Immature natural killer cell (primary cell): ENCODE results near the gene C11orf24. TPM values are rescaled to one million over a fixed set of nuclear protein-coding genes. Genes with fewer than 3 reads are reported as not detected.

Experiments used
- DNase-seq, 3 donors: peaks; one replicate each; pipeline ENCODE4 v3.0.0; 2022; ENCODE audit warnings: mixed read lengths in 1 of 3
- H3K27ac Mint-ChIP-seq, 6 donors: one replicate each; pipeline ENCODE4 v1.8.0; 2020; ENCODE audit warnings: mixed read lengths in 6 of 6, mild to moderate bottlenecking in 5 of 6, inconsistent platforms in 4 of 6, moderate library complexity in 3 of 6
- H3K27me3 Mint-ChIP-seq, 3 donors: one replicate each; pipeline ENCODE4 v1.8.0; 2020 to 2021; ENCODE audit warnings: low read depth in 3 of 3, mild to moderate bottlenecking in 3 of 3, mixed read lengths in 3 of 3, moderate library complexity in 3 of 3, inconsistent platforms in 1 of 3
- H3K36me3 Mint-ChIP-seq, 3 donors: one replicate each; pipeline ENCODE4 v1.8.0; 2020; ENCODE audit warnings: mixed read lengths in 3 of 3, inconsistent platforms in 2 of 3, mild to moderate bottlenecking in 2 of 3
- H3K4me1 Mint-ChIP-seq, 2 donors: one replicate each; pipeline ENCODE4 v1.8.0; 2020; ENCODE audit warnings: inconsistent platforms in 2 of 2, mild to moderate bottlenecking in 2 of 2, mixed read lengths in 2 of 2, moderate library complexity in 1 of 2
- H3K4me3 Mint-ChIP-seq, 5 donors: one replicate each; pipeline ENCODE4 v1.8.0; 2020; ENCODE audit warnings: mild to moderate bottlenecking in 5 of 5, mixed read lengths in 5 of 5, inconsistent platforms in 3 of 5, moderate library complexity in 3 of 5
- H3K9me3 Mint-ChIP-seq, 6 donors: one replicate each; pipeline ENCODE4 v1.8.0; 2020; ENCODE audit warnings: mild to moderate bottlenecking in 6 of 6, mixed read lengths in 6 of 6, inconsistent platforms in 4 of 6, moderate library complexity in 3 of 6
- polyA plus RNA-seq, 3 donors: library from polyadenylated mRNA; unstranded; fragments of 300-500 nt; fragmentation: Illumina TruSeq; gene quantifications; one replicate each; pipeline ENCODE4 v1.2.3, GENCODE V29; 2021

The C11orf24 gene
- polyA plus RNA-seq, 3 donors from 2014 or later, result 10.4 to 27.1 (median 12.6) TPM

- Mint-ChIP-seq H3K4me3 (no peak overlapping the region), H3K27me3 (peaks cover 0 to 14% (median 6%) of the 10 kb centered on the region in 3 donors), H3K27ac (no peak overlapping the region), H3K4me1 (no peaks in the 10 kb centered on the region), H3K36me3 (peaks cover 0 to 4% (median 0%) of the 10 kb centered on the region in 3 donors), H3K9me3 (peaks cover 0 to 12% (median 2%) of the 10 kb centered on the region in 6 donors)
- no peak for DNase-seq
Measured at GRCh38 chr11:68226421-68226820, 45.4 kb downstream of the C11orf24 start.

DNA sequence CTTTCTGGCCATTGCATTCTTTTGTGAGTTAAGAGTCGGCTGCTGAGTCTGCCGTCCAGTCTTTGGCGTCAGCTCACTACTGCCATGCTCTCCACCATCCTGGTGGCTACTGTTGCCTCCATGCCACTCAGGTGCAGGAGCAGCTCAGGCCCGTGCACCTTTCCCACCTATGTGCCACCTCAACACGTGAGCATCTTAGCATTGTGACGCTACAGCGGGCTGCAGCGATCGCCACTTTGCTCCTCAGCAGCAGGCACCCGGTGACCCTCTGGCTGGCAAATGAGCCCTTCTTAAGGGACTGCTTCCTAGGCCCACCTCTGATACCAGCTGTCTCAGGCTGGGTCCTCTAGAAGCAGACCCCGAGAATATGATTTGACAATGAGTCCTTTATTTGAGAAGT lies 47.2 kb downstream of the C11orf24 start:
- Mint-ChIP-seq H3K27me3 (peaks cover 0 to 17% (median 4%) of the 10 kb centered on the region in 3 donors), H3K4me3 (no peak overlapping the region), H3K4me1 (no peaks in the 10 kb centered on the region), H3K9me3 (peaks cover 0 to 6% (median 0%) of the 10 kb centered on the region in 6 donors), H3K36me3 (no peaks in the 10 kb centered on the region), H3K27ac (no peak overlapping the region)
- DNase-seq, result no peak

DNA sequence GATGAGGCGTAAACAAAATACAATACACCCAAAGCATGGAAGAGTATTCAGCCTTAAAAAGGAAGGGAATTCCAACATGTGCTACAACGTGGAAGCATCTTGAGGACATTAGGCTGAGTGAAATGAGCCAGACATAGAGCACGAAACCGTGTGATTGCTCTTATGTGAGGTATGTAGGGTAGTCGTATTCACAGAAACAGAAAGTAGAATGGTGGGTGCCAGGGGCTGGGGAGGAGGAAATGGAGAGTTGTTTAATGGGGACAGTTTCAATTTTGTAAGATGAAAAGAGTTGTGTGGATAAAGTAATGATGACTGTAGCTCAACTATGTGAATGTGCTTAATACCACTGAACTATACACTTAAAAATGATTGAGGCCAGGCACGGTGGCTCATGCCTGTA lies 48.5 kb downstream of the C11orf24 start:
- Mint-ChIP-seq H3K27me3 (peaks cover 0 to 11% (median 4%) of the 10 kb centered on the region in 3 donors), H3K9me3 (no peaks in the 10 kb centered on the region), H3K4me1 (no peaks in the 10 kb centered on the region), H3K4me3 (peak overlapping the region in 1 of 5 donors; percentile 38), H3K36me3 (no peaks in the 10 kb centered on the region), H3K27ac (no peak overlapping the region)
- DNase-seq, result no peak

- no peak for DNase-seq
- Mint-ChIP-seq H3K9me3 (no peaks in the 10 kb centered on the region), H3K4me3 (no peak overlapping the region), H3K27me3 (peaks cover 0 to 12% (median 10%) of the 10 kb centered on the region in 3 donors), H3K4me1 (no peaks in the 10 kb centered on the region), H3K27ac (no peak overlapping the region), H3K36me3 (no peaks in the 10 kb centered on the region)
Measured at GRCh38 chr11:68221406-68221805, 50.4 kb downstream of the C11orf24 start.

- Mint-ChIP-seq H3K4me1 (peaks cover 12 to 19% of the 10 kb centered on the region in 2 donors), H3K36me3 (no peaks in the 10 kb centered on the region), H3K4me3 (no peak overlapping the region), H3K9me3 (no peaks in the 10 kb centered on the region), H3K27me3 (peaks cover 26 to 48% (median 41%) of the 10 kb centered on the region in 3 donors), H3K27ac (no peak overlapping the region)
- no peak for DNase-seq
Measured at GRCh38 chr11:68216171-68216938, 55.4 kb downstream of the C11orf24 start.

DNA sequence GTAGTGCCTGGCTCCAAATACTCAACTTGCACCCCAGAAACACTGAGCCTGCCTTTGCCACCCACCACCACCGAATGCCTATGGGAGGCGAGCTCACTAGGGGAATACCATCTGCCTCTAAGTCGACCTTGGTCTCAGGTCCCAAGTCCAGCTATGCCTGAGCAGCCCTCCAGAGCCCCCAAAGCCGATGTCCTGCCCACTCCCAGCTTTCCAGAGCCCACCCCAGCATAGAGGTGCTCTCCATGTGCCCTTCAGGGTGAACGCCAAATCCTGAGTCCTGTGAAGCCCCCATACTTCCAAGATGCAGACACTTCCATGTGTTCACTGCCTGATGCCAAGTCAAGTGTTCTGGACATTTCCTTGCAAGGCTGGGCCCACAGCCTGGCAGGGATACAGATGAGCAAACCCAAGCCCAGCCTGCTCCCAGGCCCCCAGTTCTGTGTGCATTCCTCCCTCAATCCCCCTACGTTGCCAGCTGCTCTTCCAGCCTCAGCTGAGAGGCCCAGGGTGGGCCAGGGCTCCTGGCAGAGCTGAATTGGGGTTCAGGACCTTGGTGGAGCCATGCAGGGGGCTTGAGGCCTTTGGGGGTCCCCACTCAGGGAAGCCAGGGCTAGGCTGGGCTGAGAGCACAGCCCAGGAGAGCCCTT lies 56.1 kb downstream of the C11orf24 start:
- H3K9me3 Mint-ChIP-seq, result no peaks in the 10 kb centered on the region
- peak overlapping the region in 4 of 6 donors; percentile 36 to 84 (median 58) for H3K27ac Mint-ChIP-seq
- H3K27me3 Mint-ChIP-seq, result peaks cover 26 to 51% (median 39%) of the 10 kb centered on the region in 3 donors
- no peak for DNase-seq
- no peaks in the 10 kb centered on the region for H3K36me3 Mint-ChIP-seq
- H3K4me3 Mint-ChIP-seq, result peak overlapping the region; percentile 76 to 85 (median 78)
- peaks cover 19 to 26% of the 10 kb centered on the region in 2 donors for H3K4me1 Mint-ChIP-seq

- Mint-ChIP-seq H3K4me3 (peak overlapping the region; percentile 76 to 85 (median 78)), H3K27me3 (peaks cover 26 to 54% (median 39%) of the 10 kb centered on the region in 3 donors), H3K36me3 (no peaks in the 10 kb centered on the region), H3K27ac (peak overlapping the region in 5 of 6 donors; percentile 36 to 84 (median 45)), H3K4me1 (peaks cover 25 to 32% of the 10 kb centered on the region in 2 donors), H3K9me3 (no peaks in the 10 kb centered on the region)
- DNase-seq, result no peak
Measured at GRCh38 chr11:68215087-68215445, 56.7 kb downstream of the C11orf24 start.

- no peaks in the 10 kb centered on the region for H3K36me3 Mint-ChIP-seq
- H3K27ac Mint-ChIP-seq, result peak overlapping the region in 4 of 6 donors; percentile 45 to 84 (median 60)
- DNase-seq, result no peak
- peak overlapping the region; percentile 76 to 85 (median 78) for H3K4me3 Mint-ChIP-seq
- peaks cover 26 to 54% (median 36%) of the 10 kb centered on the region in 3 donors for H3K27me3 Mint-ChIP-seq
- peaks cover 31 to 37% of the 10 kb centered on the region in 2 donors for H3K4me1 Mint-ChIP-seq
- no peaks in the 10 kb centered on the region for H3K9me3 Mint-ChIP-seq
Measured at GRCh38 chr11:68214173-68215086, 57.3 kb downstream of the C11orf24 start.

GRCh38 chr11:68213555-68214172 lies 58.1 kb downstream of the C11orf24 start:
- no peaks in the 10 kb centered on the region for H3K9me3 Mint-ChIP-seq

DNA sequence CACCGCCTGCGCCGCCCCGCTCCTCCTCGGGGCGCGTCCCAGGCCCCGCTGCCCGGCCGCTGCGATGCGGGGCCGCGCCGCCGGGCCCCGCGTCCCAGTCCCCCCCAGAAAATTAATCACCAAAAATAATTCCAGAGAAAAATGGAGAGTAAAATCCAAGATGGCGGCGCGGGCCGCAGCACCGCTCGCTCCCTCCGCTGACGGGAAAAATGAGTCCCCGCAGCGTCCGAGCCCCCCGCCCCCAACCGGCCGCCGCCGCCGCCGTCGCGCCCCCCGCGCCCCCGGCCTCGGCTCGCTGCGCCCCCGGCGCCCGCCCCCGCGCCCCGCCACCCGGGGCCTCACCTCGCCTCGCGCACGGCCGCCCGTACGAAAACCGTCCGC lies 58.6 kb downstream of the C11orf24 start, which contains the start of gene KMT5B:
Gene KMT5B, minus strand, starts transcription at position 162 of the 381 bp plus-strand sequence. CDS start 23,220 bp downstream, outside the sequence.
- Mint-ChIP-seq H3K36me3 (no peaks in the 10 kb centered on the region), H3K4me3 (peak within 1 kb of the TSS; percentile 92 to 97 (median 94)), H3K4me1 (peaks cover 44 to 50% of the 10 kb centered on the region in 2 donors), H3K27me3 (peaks cover 26 to 53% (median 36%) of the 10 kb centered on the region in 3 donors), H3K9me3 (no peaks in the 10 kb centered on the region), H3K27ac (peak within 1 kb of the TSS; percentile 85 to 97 (median 94))
- DNase-seq, result no peak

More at GRCh38 chr11:68213555-68214172, 58.1 kb downstream of the C11orf24 start:
- peak overlapping the region; percentile 75 to 85 (median 80) for H3K4me3 Mint-ChIP-seq
- H3K27me3 Mint-ChIP-seq, result peaks cover 26 to 54% (median 36%) of the 10 kb centered on the region in 3 donors
- H3K4me1 Mint-ChIP-seq, result peaks cover 39 to 45% of the 10 kb centered on the region in 2 donors
- no peaks in the 10 kb centered on the region for H3K36me3 Mint-ChIP-seq
- H3K27ac Mint-ChIP-seq, result peak overlapping the region in 4 of 6 donors; percentile 28 to 85 (median 60)
- peak; percentile 85 to 90 (median 89) for DNase-seq

GRCh38 chr11:68212421-68213134 lies 59.2 kb downstream of the C11orf24 start:
- H3K27me3 Mint-ChIP-seq, result peaks cover 26 to 51% (median 36%) of the 10 kb centered on the region in 3 donors
- peak; percentile 72 to 75 (median 74) for DNase-seq
- H3K9me3 Mint-ChIP-seq, result no peaks in the 10 kb centered on the region
- H3K4me1 Mint-ChIP-seq, result peaks cover 45 to 51% of the 10 kb centered on the region in 2 donors
- H3K4me3 Mint-ChIP-seq, result peak overlapping the region; percentile 92 to 97 (median 94)
- no peaks in the 10 kb centered on the region for H3K36me3 Mint-ChIP-seq
- peak overlapping the region; percentile 85 to 97 (median 94) for H3K27ac Mint-ChIP-seq

GRCh38 chr11:68211546-68211945 lies 60.2 kb downstream of the C11orf24 start:
- H3K27ac Mint-ChIP-seq, result peak overlapping the region; percentile 79 to 97 (median 86)
- H3K4me1 Mint-ChIP-seq, result peaks cover 55 to 57% of the 10 kb centered on the region in 2 donors
- no peak for DNase-seq
- peak overlapping the region; percentile 80 to 95 (median 94) for H3K4me3 Mint-ChIP-seq
- peaks cover 26 to 49% (median 32%) of the 10 kb centered on the region in 3 donors for H3K27me3 Mint-ChIP-seq
- no peaks in the 10 kb centered on the region for H3K9me3 Mint-ChIP-seq
- H3K36me3 Mint-ChIP-seq, result no peaks in the 10 kb centered on the region
